B cell (primary cell): ENCODE data around the gene UNC119B. TPM values are rescaled to one million over a fixed set of nuclear protein-coding genes. Genes with fewer than 3 reads are reported as not detected.

Source experiments
- ATAC-seq: fragments of 200-7000 bp; cut with Tn5 transposase; one replicate; pipeline ENCODE4 v1.10.0; 2021; ENCODE audit warnings: low read depth, mild to moderate bottlenecking, moderate number of reproducible peaks, moderate library complexity
- CTCF ChIA-PET: fragments of 350-600 bp; sonication (Branson Sonifier 250); formaldehyde crosslinking; loops from one replicate; lab custom pipeline; 2021; ENCODE audit warnings: antibody characterized with exemption, inconsistent platforms; lab: Charles Lee
- POLR2A ChIA-PET: fragments of 350-600 bp; sonication (Branson Sonifier 250); formaldehyde crosslinking; loops from one replicate; lab custom pipeline; 2021; ENCODE audit warnings: antibody characterized with exemption; lab: Charles Lee
- DNase-seq: peaks from one replicate; pipeline ENCODE4 v3.0.0; 2013
- H2AFZ ChIP-seq: 2 replicates; pipeline ENCODE4 v1.6.1; 2012; ENCODE audit warnings: mild to moderate bottlenecking, low read depth, low read length; ENCODE audit not compliant: insufficient read depth, poor library complexity, severe bottlenecking
- H3K27ac ChIP-seq, 2 donors: 1 replicate in 1 of 2; 2 replicates in 1 of 2; pipeline ENCODE4 v1.5.1; 2012 to 2013; ENCODE audit warnings: low read length in 2 of 2, mild to moderate bottlenecking in 2 of 2, moderate library complexity in 1 of 2
- H3K27me3 ChIP-seq, 4 experiments: fragments of 200-600 bp in 1 of 4; sonication (generic) in 1 of 4; replicated peaks in 1 of 4; 1 replicate in 2 of 4; 2 replicates in 2 of 4; pipeline versions ENCODE4 v1.6.1 to v1.7.0; 2013 to 2016; ENCODE audit warnings: low read length in 3 of 4, mild to moderate bottlenecking in 2 of 4, mixed read lengths in 1 of 4, moderate library complexity in 1 of 4; ENCODE audit not compliant: insufficient read depth in 4 of 4, control insufficient read depth in 3 of 4; ENCODE audit errors: control extremely low read depth in 1 of 4
- H3K36me3 ChIP-seq, 2 experiments: replicated peaks in 1 of 2; 1 replicate in 1 of 2; 2 replicates in 1 of 2; pipeline versions ENCODE4 v1.6.1 to v1.7.1; 2013; ENCODE audit warnings: low read length in 1 of 2; ENCODE audit not compliant: insufficient read depth in 2 of 2, control insufficient read depth in 1 of 2; ENCODE audit errors: control extremely low read depth in 1 of 2, extremely low read depth in 1 of 2
- H3K4me1 ChIP-seq, 2 donors: fragments of 200-600 bp in 1 of 2; sonication (generic) in 1 of 2; 1 replicate in 1 of 2; 2 replicates in 1 of 2; pipeline versions ENCODE4 v1.5.1 to v1.6.1; 2013 to 2017; ENCODE audit warnings: low read length in 2 of 2; ENCODE audit not compliant: control insufficient read depth in 2 of 2, insufficient read depth in 2 of 2
- H3K4me2 ChIP-seq: replicated peaks from 2 replicates; pipeline ENCODE3; 2012; ENCODE audit warnings: mild to moderate bottlenecking, low read depth, low read length; ENCODE audit not compliant: poor library complexity, severe bottlenecking
- H3K4me3 ChIP-seq, 5 experiments: fragments of 200-600 bp in 1 of 5; sonication (generic) in 1 of 5; 1 replicate in 3 of 5; 2 replicates in 2 of 5; pipeline versions ENCODE4 v1.5.1 to v1.7.0; 2011 to 2016; ENCODE audit warnings: low read length in 4 of 5, mild to moderate bottlenecking in 4 of 5, low read depth in 2 of 5, control low read depth in 1 of 5, moderate library complexity in 1 of 5; ENCODE audit not compliant: insufficient read depth in 1 of 5; ENCODE audit errors: control extremely low read depth in 1 of 5, extremely low read depth in 1 of 5
- H3K79me2 ChIP-seq: fragments of 200-600 bp; sonication (generic); one replicate; pipeline ENCODE4 v1.6.0; 2016; ENCODE audit warnings: low read length; ENCODE audit not compliant: control insufficient read depth, insufficient read depth
- H3K9ac ChIP-seq: fragments of 200-600 bp; sonication (generic); 2 replicates; pipeline ENCODE4 v1.6.1; 2017; ENCODE audit warnings: mild to moderate bottlenecking, low read length, moderate library complexity
- H3K9me3 ChIP-seq, 3 donors: one replicate each; pipeline versions ENCODE4 v1.6.1 to v1.7.1; 2013; ENCODE audit warnings: low read length in 2 of 3; ENCODE audit not compliant: control insufficient read depth in 2 of 3, insufficient read depth in 1 of 3; ENCODE audit errors: control extremely low read depth in 1 of 3
- H4K20me1 ChIP-seq: 2 replicates; pipeline ENCODE4 v1.6.0; 2012; ENCODE audit warnings: mild to moderate bottlenecking, low read length; ENCODE audit not compliant: insufficient read depth, control insufficient read depth, poor library complexity, severe bottlenecking
- H3K27ac Mint-ChIP-seq: one replicate; pipeline ENCODE4 v1.8.0; 2021; ENCODE audit warnings: mixed read lengths
- H3K27me3 Mint-ChIP-seq: one replicate; pipeline ENCODE4 v1.8.0; 2021; ENCODE audit warnings: mixed read lengths
- H3K4me1 Mint-ChIP-seq: one replicate; pipeline ENCODE4 v1.8.0; 2021; ENCODE audit warnings: mixed read lengths
- H3K4me3 Mint-ChIP-seq: one replicate; pipeline ENCODE4 v1.8.0; 2021; ENCODE audit warnings: mixed read lengths
- H3K9me3 Mint-ChIP-seq: one replicate; pipeline ENCODE4 v1.8.0; 2022; ENCODE audit warnings: mixed read lengths; ENCODE audit not compliant: insufficient read depth
- EZH2 ChIP-seq: IDR thresholded peaks from 2 replicates; pipeline ENCODE4 v1.6.1; 2012; ENCODE audit warnings: borderline replicate concordance, low read depth, mild to moderate bottlenecking, moderate library complexity, low read length; ENCODE audit not compliant: insufficient read depth, poor library complexity, severe bottlenecking
- WGBS: methylation state at CpG from one replicate; pipeline ENCODE4 v1.1.5; 2013; ENCODE audit warnings: missing lambda C conversion rate; ENCODE audit not compliant: insufficient coverage; 5-methylcytosine and 5-hydroxymethylcytosine counted together
- intact Hi-C: fragments of 100-400 bp; cut with micrococcal nuclease; formaldehyde crosslinking; loops from one replicate; pipeline ENCODE4 v1.10.0; 2022
- polyA plus RNA-seq: library from polyadenylated mRNA; depleted of rRNA; stranded (reverse); fragments of >200 nt; gene quantifications from 2 replicates; pipeline ENCODE4 v1.2.3, GENCODE V29; 2012
- total RNA-seq, 2 donors: library from RNA; stranded (reverse); fragments of 120-200 nt in 1 of 2; gene quantifications; 1 replicate in 1 of 2; 2 replicates in 1 of 2; pipeline versions ENCODE4 v1.2.3 to v1.2.4, GENCODE V29; 2013 to 2022
- TF ChIP-seq, protein P1 (sequence below): fragments of 200-600 bp; IDR thresholded peaks from one replicate; pipeline ENCODE4 v1.8.0; 2022; ENCODE audit warnings: antibody characterized with exemption, mild to moderate bottlenecking

Gene UNC119B
- total and polyA plus RNA-seq, 2 donors (not counting 1 experiment from before 2014, with no cell fraction given) = 7.2 to 22.7 TPM

DNA sequence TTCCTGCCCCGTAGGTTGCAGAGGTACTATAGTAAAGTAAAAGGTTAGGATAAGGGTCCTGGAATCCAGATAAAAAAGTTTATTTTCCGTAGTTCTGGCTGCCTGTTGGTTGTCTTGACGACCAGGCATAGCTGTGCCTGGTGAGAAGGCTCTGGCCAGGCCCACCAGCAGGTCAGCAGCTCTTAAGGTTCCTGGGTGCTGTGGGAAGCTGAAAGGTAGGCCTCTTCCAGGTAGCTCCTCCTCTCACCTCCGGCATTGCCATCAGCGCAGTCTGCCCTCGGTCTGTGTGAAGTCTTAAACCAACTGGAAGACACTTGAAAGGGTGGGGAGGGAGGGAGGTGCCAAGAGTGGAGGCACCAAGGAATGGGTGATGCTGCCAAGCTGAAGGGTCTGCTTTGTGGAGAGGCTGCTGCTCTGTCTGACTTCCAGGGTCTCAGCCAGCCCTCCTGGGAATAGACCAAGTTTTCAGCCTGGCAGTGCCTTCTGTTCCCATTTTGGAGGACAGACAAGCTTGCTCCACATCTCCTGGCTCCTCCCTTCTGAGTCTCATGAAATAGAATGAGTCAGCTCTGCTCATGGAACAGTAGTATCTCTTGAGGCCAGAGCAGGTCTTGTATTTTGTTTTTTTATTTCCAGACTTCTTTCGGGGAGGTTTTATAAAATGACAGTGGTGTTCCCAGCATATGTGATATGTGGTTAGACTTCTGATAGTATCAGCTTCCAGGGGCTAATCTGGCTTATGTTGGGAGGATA is 10.2 kb downstream of the UNC119B start:
- WGBS = 53% methylated on average over 4 of the region's 7 CpGs
- ATAC-seq = no peak
- intact Hi-C loops = no loop called here

More for the DNA sequence above, 10.2 kb downstream of the UNC119B start:
- Histone ChIP-seq H3K27ac (no peak overlapping the region), H3K27me3 (no peaks in the 10 kb centered on the region), H3K4me1 (peaks cover 21 to 23% of the 10 kb centered on the region in 2 donors), H4K20me1 (peaks cover 44% of the 10 kb centered on the region), H3K4me2 (no peak overlapping the region), H3K4me3 (no peak overlapping the region), H2AFZ (no peak overlapping the region), H3K79me2 (peaks cover 6% of the 10 kb centered on the region), H3K36me3 (peaks cover 3 to 46% of the 10 kb centered on the region in 2 experiments), H3K9ac (no peak overlapping the region), H3K9me3 (no peaks in the 10 kb centered on the region)
- Mint-ChIP-seq H3K4me3 (no peak overlapping the region), H3K4me1 (peaks cover 29% of the 10 kb centered on the region), H3K27ac (no peak overlapping the region), H3K27me3 (no peaks in the 10 kb centered on the region), H3K9me3 (no peaks in the 10 kb centered on the region)
- POLR2A ChIA-PET = no interaction called here
- no peak for DNase-seq
- no peak for TF ChIP-seq EZH2
- TF ChIP-seq, protein P1, sequence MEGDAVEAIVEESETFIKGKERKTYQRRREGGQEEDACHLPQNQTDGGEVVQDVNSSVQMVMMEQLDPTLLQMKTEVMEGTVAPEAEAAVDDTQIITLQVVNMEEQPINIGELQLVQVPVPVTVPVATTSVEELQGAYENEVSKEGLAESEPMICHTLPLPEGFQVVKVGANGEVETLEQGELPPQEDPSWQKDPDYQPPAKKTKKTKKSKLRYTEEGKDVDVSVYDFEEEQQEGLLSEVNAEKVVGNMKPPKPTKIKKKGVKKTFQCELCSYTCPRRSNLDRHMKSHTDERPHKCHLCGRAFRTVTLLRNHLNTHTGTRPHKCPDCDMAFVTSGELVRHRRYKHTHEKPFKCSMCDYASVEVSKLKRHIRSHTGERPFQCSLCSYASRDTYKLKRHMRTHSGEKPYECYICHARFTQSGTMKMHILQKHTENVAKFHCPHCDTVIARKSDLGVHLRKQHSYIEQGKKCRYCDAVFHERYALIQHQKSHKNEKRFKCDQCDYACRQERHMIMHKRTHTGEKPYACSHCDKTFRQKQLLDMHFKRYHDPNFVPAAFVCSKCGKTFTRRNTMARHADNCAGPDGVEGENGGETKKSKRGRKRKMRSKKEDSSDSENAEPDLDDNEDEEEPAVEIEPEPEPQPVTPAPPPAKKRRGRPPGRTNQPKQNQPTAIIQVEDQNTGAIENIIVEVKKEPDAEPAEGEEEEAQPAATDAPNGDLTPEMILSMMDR = no peak
- CTCF ChIA-PET = interaction anchor here (0.8 to 1.8 kb wide), 7 partner anchors 9 to 251 kb away, joined by 3 to 6 read pairs (median 4); no protein-coding TSS in a partner anchor
